IPS-20b (cell line): ENCODE results near the gene ATP9B.

Experiments used
- H3K27ac ChIP-seq: one replicate; pipeline ENCODE4 v1.5.1; 2013; ENCODE audit warnings: low read length
- H3K27me3 ChIP-seq: 2 replicates; pipeline ENCODE4 v1.6.1; 2013; ENCODE audit warnings: mild to moderate bottlenecking, low read length, inconsistent platforms; ENCODE audit not compliant: insufficient read depth
- H3K36me3 ChIP-seq: 2 replicates; pipeline ENCODE4 v1.6.1; 2013; ENCODE audit warnings: low read depth, mild to moderate bottlenecking, inconsistent platforms, low read length, moderate library complexity; ENCODE audit not compliant: insufficient read depth
- H3K4me1 ChIP-seq: 2 replicates; pipeline ENCODE4 v1.6.1; 2013; ENCODE audit warnings: mild to moderate bottlenecking, control low read depth, inconsistent platforms, low read length, moderate library complexity; ENCODE audit not compliant: insufficient read depth
- H3K4me3 ChIP-seq: 2 replicates; pipeline ENCODE4 v1.5.1; 2013; ENCODE audit warnings: mild to moderate bottlenecking, low read length, inconsistent platforms
- H3K9ac ChIP-seq: 2 replicates; pipeline ENCODE4 v1.6.1; 2013; ENCODE audit warnings: low read depth, mild to moderate bottlenecking, inconsistent platforms, low read length, moderate library complexity
- H3K9me3 ChIP-seq: 2 replicates; pipeline ENCODE4 v1.6.1; 2013; ENCODE audit warnings: mild to moderate bottlenecking, low read depth, low read length, inconsistent platforms; ENCODE audit not compliant: insufficient read depth

Gene ATP9B

DNA sequence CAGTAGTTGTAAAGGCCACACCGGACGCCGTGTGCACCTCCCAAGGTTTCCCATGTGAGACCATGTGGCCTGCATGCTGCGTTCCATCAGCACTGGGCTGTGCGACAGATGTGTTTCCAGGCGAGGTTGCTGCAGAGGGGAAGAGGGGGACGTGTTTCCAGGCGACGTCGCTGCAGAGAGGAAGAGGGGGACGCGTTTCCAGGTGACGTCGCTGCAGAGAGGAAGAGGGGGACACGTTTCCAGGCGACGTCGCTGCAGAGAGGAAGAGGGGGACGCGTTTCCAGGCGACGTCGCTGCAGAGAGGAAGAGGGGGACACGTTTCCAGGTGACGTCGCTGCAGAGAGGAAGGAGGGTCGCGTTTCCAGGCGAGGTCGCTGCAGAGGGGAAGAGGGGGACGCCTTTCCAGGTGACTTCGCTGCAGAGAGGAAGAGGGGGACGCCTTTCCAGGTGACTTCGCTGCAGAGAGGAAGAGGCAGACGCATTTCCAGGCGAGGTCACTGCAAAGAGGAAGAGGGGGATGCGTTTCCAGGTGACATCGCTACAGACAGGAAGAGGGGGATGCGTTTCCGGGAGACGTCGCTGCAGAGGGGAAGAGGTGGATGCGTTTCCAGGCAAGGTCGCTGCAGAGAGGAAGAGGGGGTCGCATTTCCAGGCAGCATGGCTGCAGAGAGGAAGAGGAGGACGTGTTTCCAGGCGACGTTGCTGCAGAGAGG is 351.0 kb downstream of the ATP9B start:
- H3K27me3 ChIP-seq: peaks cover 7% of the 10 kb centered on the region; the same call in 1 of the 2 replicates
- H3K4me3 ChIP-seq: no peak overlapping the region
- no peaks in the 10 kb centered on the region for H3K9me3 ChIP-seq
- H3K9ac ChIP-seq: no peak overlapping the region
- H3K27ac ChIP-seq: no peak overlapping the region
- H3K4me1 ChIP-seq: no peaks in the 10 kb centered on the region
- no peaks in the 10 kb centered on the region for H3K36me3 ChIP-seq

DNA sequence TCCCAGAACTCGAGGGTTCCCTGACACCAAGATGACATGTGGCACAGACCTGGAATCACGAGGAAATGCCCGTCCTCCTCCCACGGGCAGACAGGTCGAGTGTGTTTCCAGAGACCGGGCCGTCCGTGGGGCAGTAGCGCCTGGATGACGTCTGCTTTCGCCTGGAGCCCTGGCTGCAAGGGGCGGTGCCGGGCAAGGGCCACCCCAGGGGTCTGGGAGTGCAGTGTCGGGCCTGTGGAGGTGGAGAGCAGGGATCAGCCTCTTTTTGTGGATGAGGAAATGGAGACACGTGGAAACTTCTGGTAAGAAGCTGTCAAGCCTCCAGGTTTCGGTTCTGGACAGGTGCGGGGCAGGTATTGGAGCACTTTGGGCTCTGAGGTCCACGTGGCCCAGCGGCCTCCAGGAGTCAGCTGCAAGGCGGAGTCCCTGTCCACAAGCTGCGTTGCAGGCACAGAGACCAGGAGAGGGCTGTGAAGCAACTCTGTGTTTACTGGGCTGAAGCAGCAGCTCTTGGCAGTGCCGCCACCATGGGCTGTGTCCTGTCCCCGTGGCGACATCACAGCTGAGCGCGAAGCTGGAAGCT is 352.2 kb downstream of the ATP9B start:
- Histone ChIP-seq H3K36me3 (no peaks in the 10 kb centered on the region), H3K27me3 (peaks cover 7% of the 10 kb centered on the region; the same call in 1 of the 2 replicates), H3K4me3 (no peak overlapping the region), H3K27ac (no peak overlapping the region), H3K4me1 (no peaks in the 10 kb centered on the region), H3K9me3 (no peaks in the 10 kb centered on the region), H3K9ac (no peak overlapping the region)

DNA sequence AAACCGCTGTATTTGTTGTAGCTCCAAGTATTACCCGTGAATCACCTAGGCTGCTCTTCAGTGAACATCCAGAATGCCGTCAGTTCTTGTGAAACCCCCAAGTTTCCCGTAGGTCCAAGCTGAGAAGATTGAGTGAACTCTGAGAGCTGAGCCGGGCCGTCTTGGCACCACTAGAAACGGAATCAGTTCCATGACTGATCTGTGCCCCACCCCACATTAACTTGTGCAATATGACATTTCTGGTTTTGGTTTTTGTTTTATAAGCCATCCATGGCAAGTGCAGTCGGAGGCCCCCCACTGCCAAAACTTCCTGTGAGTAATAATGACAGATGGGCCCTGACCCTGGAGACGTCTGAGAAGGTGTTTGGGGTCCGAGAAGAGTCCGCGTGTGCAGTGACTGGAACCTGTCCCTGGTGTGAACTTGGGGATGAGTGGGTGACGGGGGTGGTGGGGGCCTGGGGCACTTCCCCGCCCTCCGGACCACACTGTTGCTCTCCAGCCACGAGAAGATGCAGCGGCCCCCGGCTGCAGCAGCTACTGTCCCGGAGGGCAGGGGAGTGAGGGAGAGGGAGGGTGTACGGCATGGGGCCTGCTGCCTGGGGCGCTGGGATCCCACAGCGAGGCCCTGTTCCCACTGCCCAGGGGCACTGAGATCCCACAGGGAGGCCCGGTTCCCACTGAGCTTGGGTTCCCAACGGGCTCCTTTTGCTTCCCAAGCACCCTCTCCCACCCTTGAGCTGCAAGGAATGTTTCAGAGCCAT is 353.0 kb downstream of the ATP9B start:
- H3K27ac ChIP-seq: no peak overlapping the region
- no peak overlapping the region for H3K9ac ChIP-seq
- H3K4me3 ChIP-seq: no peak overlapping the region
- no peaks in the 10 kb centered on the region for H3K9me3 ChIP-seq
- peaks cover 7% of the 10 kb centered on the region; the same call in 1 of the 2 replicates for H3K27me3 ChIP-seq
- H3K36me3 ChIP-seq: no peaks in the 10 kb centered on the region
- H3K4me1 ChIP-seq: no peaks in the 10 kb centered on the region

DNA sequence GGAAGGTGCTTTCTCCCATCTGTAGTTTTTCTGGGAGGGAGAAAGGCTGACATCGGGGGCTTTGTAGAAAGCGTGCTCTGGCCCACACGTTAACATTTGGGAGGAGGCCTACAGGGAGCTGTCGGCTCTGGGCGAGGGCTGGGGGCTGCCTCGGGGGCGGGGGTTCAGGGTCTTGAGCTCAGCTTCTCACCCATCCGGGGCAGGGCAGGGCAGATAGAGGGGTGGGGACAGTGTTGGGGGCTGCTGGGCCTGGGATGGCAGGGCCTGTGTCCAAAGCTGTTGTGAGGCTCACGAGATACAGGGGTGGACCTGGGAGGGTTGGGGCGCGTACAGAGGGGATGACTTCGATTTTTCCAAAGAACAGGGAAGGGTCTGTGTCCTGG is 353.6 kb downstream of the ATP9B start:
- Histone ChIP-seq H3K4me1 (no peaks in the 10 kb centered on the region), H3K9ac (no peak overlapping the region), H3K9me3 (no peaks in the 10 kb centered on the region), H3K27ac (no peak overlapping the region), H3K27me3 (peaks cover 7% of the 10 kb centered on the region; the same call in 1 of the 2 replicates), H3K4me3 (no peak overlapping the region), H3K36me3 (no peaks in the 10 kb centered on the region)

DNA sequence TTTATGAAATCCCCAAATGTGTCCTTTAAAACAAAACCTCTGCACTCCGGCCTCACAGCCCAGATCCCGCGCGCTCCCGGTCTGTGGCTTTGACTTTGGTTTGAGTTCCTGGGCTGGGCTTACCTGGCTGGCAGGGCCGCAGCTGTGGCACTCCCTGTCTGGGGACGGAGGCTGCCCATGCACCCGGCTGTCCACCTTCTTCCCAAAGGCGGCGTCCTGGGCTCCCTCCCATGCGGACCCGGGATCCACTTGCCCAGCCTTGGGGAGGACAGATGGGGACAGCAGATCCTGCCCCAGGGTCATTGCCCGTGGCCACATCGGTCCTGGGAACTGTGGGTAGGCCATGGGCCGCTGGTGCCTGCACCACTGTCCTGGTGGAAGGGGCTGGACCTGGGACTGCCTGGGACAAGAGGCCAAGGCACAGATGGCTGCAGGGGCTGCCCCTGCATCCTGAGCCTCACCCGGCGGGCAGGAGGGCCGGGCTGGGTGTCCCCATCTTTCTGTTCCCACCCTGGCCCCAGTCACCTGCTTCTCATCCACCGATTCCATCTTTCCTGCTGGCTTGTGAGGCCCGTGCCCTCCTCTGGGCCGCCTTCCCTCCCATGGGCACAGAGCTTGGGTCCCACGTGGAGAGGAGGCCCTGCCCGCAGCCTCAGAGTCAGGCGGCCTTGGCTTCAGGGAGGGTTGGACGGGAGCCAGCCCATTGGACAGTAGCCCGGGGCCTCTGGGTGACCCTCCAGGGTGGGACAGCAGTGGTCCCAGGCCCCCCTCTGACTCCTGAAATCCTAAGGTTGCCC is 354.2 kb downstream of the ATP9B start:
- Histone ChIP-seq H3K27ac (no peak overlapping the region), H3K9ac (no peak overlapping the region), H3K36me3 (no peaks in the 10 kb centered on the region), H3K27me3 (peaks cover 7% of the 10 kb centered on the region; the same call in 1 of the 2 replicates), H3K4me1 (no peaks in the 10 kb centered on the region), H3K9me3 (no peaks in the 10 kb centered on the region), H3K4me3 (no peak overlapping the region)

DNA sequence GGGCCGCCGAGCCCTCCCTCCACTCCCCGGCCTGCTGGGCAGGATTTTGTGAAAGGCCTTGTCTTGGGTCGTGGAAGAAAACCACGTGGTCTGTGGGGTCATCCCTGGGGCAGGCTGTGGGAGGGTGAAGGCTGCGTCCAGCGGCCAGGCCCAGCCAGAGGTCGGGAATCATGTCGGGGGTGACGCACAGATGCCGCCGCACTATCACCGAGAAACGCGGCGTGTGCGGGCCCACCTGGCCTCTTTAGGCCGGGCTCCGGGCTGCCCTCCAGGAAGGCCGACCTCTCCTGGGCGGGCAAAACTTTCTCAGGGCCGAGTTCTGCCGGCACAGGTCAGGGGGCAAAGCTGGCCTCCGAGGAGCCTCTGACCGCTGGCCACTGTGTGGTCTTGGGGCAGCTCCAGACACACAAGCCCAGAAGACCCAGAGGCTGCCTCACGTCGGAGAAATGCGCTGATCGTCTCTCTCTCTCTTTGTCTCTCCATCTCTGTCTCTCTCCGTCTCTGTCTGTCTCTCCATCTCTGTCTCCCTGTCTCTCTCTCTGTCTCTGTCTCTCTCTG is 354.9 kb downstream of the ATP9B start:
- H3K36me3 ChIP-seq: no peaks in the 10 kb centered on the region
- H3K4me3 ChIP-seq: no peak overlapping the region
- H3K9ac ChIP-seq: no peak overlapping the region
- peaks cover 7% of the 10 kb centered on the region; the same call in 1 of the 2 replicates for H3K27me3 ChIP-seq
- H3K9me3 ChIP-seq: no peaks in the 10 kb centered on the region
- no peak overlapping the region for H3K27ac ChIP-seq
- H3K4me1 ChIP-seq: no peaks in the 10 kb centered on the region

DNA sequence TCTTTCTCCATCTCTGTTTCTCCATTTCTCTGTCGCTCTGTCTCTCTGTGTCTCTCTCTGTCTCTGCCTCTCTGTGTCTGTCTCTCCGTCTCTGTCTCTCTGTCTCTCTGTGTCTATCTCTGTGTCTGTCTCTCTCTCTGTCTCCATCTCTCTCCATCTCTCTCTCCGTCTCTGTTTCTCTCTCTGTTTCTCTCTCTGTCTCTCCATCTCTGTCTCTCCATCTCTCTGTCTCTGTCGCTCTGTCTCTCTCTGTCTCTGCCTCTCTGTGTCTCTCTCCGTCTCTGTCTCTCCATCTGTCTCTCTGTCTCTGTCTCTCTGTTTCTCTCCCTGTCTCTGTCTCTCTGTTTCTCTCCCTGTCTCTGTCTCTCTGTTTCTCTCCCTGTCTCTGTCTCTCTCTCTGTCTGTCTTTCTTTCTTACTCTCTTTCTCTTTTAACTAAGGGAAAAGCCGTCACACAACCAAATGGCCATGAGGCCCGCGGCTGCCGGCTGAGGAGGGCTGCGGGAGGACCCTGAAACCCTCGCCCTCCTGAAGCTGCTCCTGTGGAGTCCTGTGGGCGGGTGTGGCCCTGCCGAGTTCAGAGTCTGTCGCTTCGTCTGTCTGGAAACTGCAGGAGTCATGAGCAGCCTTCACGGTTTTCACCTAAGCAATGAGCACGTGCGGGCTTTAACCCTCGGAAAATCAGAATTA is 355.8 kb downstream of the ATP9B start:
- Histone ChIP-seq H3K27me3 (peaks cover 7% of the 10 kb centered on the region; the same call in 1 of the 2 replicates), H3K4me1 (no peaks in the 10 kb centered on the region), H3K36me3 (no peaks in the 10 kb centered on the region), H3K9me3 (no peaks in the 10 kb centered on the region), H3K27ac (no peak overlapping the region), H3K9ac (no peak overlapping the region), H3K4me3 (no peak overlapping the region)

DNA sequence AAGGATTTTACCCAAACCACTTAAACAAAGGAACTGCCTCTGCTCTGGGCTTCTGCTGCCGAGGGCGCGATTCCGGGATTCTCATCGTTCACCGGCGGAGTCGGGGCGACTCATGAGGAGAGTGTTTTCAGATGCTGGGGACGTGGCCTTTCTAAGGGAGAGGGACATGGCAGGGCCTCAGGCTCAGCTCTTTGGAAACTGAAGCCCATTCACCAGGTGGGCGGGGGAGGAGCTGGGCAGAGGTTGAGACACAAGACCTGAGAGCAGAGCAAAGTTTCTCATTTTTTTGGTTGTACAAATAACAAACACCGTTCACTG is 356.3 kb downstream of the ATP9B start:
- Histone ChIP-seq H3K27me3 (peaks cover 7% of the 10 kb centered on the region; the same call in 1 of the 2 replicates), H3K4me3 (no peak overlapping the region)

DNA sequence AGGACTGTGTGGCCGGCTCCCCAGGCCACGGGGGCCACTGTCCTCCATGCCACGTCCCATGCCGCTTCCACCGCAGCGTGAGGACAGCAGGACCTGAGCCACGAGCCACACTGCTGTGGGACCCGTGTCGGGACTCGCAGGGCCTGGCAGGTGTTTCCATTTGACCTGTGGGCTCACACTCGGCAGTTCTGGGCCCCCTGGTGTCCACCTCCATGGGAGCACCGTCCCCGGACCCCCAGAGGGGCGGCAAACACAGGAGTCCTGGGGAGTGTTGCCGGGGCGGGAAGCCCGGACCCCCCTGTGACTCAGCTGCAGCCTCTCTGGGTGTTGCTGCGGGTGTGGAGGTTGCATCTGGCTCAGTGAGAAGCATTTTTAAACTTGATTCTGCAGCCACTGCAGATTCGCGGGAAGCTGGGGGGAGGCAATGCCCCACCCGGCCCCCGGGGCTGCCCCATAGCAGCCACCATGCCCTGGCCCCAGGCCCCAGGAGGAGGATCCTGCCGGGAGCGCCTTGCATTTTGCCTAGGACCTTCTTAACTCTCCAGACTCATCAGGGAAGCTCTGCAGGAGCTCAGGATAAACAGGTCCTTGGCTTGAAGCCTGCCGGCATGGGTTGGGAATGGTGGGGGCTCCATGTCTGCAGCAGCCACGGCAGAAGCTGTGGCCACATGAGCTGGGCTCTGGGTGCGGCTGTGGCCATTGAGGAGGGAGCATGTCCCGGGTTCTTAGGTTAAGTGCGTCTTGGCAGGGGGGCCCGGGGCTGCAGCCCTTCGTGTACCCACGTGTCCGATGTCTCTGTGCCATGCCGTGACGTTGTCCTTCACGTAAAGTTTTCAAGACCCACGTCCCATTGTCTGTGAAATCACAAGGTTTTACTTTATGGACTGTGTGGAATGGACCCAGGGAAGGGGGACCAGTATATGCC is 357.4 kb downstream of the ATP9B start:
- Histone ChIP-seq H3K27ac (no peak overlapping the region), H3K9ac (no peak overlapping the region), H3K4me1 (no peaks in the 10 kb centered on the region), H3K4me3 (no peak overlapping the region), H3K36me3 (no peaks in the 10 kb centered on the region), H3K9me3 (no peaks in the 10 kb centered on the region), H3K27me3 (peaks cover 7% of the 10 kb centered on the region; the same call in 1 of the 2 replicates)

More for the DNA sequence above, 356.3 kb downstream of the ATP9B start:
- H3K4me1 ChIP-seq: no peaks in the 10 kb centered on the region
- no peaks in the 10 kb centered on the region for H3K36me3 ChIP-seq
- H3K27ac ChIP-seq: no peak overlapping the region
- no peaks in the 10 kb centered on the region for H3K9me3 ChIP-seq
- no peak overlapping the region for H3K9ac ChIP-seq
